ENCODE measurements around the gene MOB3A.

MOB3A gene

GRCh38 chr19:2126879-2127518 lies 30.9 kb upstream of the MOB3A start:
- DNase-seq: no peak

DNA sequence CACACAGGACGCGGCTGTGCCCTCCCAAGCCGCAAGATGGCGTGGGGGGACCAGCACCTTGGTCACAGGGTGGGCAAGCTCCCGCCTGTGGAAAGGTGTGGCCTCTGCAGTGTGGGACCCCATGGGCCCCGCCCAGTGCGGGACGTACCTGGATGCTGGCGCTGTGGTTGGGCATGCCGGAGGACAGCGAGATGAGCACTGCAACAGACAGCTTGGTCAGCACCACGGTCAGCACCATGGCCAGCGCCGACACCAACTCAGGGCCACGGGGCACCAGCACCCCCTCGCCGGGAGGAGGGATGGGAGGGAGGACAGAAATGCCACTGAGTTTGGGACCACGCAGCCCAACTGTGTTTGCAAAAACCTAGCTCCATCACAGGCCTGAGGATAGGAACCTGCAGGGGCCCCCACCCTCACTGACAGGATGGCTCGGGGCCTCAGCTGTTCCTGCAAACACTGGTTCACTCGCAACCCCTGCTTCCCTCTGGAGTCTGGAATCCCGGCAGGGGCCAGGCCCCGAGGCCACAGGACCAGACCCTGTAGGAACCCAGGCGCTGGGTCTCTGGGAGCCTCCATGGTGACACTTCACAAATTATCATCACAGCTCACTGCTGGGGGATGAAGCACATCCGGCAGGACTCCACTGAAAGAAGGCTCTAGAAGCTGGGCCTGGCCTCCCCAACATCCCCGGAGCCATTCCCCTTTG lies 27.7 kb upstream of the MOB3A start:
- DNase-seq: no peak

- DNase-seq: no peak
Measured at GRCh38 chr19:2122982-2123381, 26.9 kb upstream of the MOB3A start.

DNA sequence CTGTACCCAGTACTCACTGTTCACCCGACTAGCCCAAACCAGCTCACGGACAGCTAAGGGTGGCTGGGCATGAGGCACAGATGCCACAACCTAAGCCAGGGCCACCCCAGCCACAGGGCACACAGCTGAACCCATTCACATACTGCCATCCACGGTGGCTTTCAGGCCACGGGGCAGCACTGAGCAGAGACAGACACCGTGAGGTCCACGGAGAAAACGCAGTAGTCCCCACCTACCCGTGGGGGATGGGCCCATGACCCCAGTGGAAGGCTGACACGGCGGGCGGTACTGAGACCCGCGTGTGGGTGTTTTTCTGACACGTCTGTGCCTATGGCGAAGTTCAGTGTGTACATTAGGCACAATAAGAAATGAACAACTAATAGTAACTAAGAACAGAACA lies 26.1 kb upstream of the MOB3A start:
- no peak for DNase-seq

GRCh38 chr19:2121416-2122051 lies 25.4 kb upstream of the MOB3A start:
- no peak for DNase-seq

DNA sequence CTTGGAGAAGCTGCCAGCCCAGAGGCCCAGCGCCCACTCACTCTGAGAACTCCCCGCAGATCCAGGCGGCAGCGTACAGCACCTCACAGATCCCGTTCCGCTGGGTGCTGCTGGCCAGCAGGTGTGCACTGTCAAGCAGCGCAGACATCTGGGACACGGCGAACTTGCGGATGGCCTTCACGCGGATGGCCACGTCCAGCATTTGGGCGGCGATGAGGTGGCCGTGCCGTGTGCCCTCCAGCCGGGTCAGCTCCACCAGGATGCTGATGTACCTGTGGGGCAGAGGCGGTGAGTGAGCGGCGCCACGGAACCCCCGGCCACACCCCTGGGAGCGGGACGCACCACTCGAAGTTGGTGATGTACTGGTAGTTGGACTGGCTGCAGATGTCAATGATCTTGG lies 24.7 kb upstream of the MOB3A start:
- no peak for DNase-seq

DNA sequence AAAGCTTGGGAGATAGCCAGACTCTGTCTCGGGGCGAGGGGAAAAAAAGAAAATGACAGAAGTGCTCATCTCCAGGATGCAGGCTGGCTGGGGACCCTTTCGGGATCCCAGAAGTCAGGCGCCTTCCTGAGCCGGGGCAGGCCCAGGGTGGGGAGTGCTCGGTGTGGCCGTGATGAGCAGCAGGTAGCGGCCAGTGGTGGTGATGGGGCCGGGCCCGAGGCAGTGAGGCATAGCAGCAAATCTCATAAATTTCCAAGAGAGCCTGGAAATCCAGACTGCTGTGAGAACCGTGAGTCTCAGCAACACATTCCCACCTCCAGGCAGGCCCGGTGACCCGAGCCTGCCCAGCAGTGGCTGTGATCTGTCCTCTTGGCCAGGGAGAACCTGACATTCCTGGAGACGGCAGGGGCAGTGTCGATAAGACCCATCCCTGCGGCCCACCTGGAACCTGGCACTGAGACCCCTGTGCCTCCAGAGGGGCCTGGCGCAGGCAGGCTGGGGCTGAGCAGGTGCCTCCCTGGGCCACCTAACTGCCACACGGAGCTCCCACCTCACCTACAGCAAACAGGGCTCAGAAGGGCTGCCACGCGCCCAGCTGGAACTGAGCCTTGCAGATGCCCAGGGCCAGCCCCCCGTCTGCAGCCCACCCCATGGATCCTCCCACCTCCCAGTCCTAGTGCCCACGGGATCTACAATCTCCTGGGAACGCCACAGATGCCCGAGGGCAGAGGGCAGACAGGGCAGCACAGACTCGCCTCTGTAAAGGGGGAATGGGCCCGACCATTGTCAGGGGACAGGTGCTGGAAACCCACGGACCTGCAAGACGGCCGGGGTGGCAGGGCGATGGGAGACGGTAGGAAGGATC lies 24.0 kb upstream of the MOB3A start:
- DNase-seq: no peak

- DNase-seq: no peak
Measured at GRCh38 chr19:2118438-2118837, 22.3 kb upstream of the MOB3A start.

DNA sequence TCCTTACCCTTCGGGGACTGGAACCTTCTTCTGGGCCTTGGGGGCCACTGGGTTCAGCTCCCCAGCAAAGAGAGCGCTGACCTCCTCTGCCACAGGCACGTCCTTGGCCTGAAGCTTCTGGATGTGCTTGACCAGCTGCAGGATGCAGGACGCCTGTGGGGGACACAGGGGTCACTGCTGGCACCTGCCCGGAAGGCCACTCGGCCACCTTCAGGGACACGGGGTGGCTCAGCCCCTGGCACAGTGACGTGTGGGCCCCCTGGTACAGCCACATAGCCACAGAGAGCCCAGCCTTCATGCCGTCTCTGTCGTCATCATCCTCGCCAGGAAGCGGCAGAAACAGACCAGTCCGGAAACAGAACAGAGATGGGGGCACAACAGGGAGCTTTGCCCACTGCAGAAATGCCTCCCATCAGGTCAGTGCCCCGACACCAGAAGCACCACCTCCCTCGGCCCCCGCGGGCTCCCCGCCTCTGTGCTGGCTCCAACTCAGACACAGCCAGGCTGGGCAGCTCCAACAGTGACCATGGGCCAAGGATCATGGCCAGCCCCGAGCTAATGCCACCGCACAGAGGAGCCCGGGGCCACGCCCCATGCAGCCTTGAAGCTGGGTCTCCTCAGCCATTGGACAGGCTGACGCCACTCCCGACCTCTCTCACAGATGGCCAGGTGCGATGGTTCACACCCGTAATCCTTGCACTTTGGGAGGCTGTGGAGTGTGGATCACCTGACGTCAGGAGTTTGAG lies 21.3 kb upstream of the MOB3A start:
- DNase-seq: peak in 16 of 56 donors; percentile 6 to 60 (median 32)

DNA sequence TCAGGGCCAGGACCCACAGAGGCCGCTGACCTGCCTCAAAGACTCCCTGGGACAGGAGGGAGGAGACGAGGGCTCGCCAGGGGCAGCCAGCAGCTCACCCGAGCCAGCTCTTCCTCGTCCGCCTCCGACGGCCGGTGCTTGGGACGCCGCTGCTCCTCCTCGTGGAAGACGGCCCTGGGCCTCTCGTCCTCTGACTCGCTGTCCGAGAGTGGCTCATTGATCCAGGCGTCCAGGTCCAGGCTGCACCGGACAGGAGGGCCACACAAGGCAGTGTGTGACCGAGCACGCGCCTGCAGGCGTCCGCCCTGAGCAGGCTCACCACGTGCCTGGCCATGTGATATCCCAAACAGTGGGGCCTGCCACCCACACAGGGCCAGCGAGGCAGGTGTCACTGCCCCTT lies 20.4 kb upstream of the MOB3A start:
- no peak for DNase-seq

- DNase-seq: no peak
Measured at GRCh38 chr19:2115911-2116426, 19.8 kb upstream of the MOB3A start.

DNA sequence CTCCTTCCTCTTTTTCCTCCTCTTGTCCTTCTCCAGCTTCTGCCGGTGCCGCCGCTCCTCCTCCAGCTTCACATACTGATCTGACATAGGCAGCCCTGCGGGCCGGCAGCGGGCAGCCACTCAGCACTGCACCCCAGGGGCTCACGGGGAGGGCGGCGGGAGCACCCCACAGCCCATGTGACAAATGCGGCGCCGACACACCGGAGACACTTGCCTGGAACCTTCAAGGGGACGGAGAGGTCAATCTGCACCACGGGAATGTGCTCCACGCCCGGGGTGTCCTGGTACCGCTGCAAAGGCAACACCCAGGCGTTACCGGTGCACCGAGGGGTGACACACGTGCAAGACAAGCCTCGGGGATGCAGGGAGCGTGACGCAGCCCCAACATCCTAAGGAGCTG lies 19.2 kb upstream of the MOB3A start:
- no peak for DNase-seq

- DNase-seq: no peak
Measured at GRCh38 chr19:2114821-2115220, 18.7 kb upstream of the MOB3A start.

GRCh38 chr19:2114218-2114617 lies 18.1 kb upstream of the MOB3A start:
- no peak for DNase-seq

GRCh38 chr19:2113439-2114211 lies 17.5 kb upstream of the MOB3A start:
- DNase-seq: no peak

- DNase-seq: no peak
Measured at GRCh38 chr19:2112516-2113320, 16.6 kb upstream of the MOB3A start.

DNA sequence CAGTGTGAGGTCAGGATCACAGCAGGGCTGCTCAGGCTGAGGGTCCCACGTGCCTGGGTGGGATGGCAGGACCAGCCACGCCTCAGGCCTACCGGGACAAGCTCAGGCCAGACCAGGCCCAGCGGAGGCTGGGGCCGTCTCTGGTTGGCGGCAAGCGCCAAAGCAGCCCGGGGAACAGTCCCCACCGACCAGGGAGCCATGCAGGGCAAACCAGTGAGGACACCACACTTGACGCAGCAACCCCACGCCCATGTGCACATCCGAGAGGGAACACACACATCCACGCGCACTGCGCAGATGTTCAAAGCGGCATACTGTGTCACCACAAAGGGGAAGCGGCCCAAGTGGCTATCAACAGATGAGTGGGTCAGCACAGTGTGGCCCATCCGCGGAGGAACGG lies 15.8 kb upstream of the MOB3A start:
- no peak for DNase-seq

DNA sequence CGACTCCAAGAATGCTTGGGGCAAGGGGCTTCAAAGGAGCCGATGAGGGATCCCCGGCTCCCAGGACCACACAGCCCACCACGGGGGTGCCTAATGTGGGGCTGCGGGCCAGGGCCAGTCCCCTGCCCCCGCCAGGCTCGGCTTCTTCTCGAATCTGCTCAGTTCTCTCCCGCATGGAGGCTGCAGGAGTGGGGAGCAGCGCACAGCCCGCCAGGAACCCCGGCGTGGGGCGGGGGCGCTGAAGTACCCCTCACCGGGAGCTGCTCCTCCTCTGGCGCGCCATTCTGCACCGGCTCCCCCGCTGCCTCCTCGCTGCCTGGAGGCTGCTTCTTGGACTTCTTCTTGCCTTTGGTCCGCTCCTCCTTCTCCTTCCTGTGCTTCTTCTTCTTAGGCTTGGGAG lies 15.3 kb upstream of the MOB3A start:
- no peak for DNase-seq

GRCh38 chr19:2110822-2111221 lies 14.7 kb upstream of the MOB3A start:
- DNase-seq: no peak

All from amygdala (tissue), 56 donors.